SK-N-MC (cell line): ENCODE results near the gene KDM1B.

ENCODE experiments used
- EZH2 ChIP-seq: fragments of 200-600 bp; sonication (generic); IDR thresholded peaks from one replicate; pipeline ENCODE4 v1.6.1; 2017; ENCODE audit warnings: antibody characterized with exemption
- FOXP2 ChIP-seq: optimal IDR thresholded peaks from 2 replicates; pipeline ENCODE3; 2011; ENCODE audit warnings: mild to moderate bottlenecking, moderate library complexity; ENCODE audit not compliant: insufficient read depth; ENCODE audit errors: extremely low read length, control extremely low read depth
- POLR2AphosphoS5 ChIP-seq: IDR thresholded peaks from 2 replicates; pipeline ENCODE4 v1.6.1; 2012; ENCODE audit warnings: mild to moderate bottlenecking, low read depth, low read length, borderline replicate concordance

DNA sequence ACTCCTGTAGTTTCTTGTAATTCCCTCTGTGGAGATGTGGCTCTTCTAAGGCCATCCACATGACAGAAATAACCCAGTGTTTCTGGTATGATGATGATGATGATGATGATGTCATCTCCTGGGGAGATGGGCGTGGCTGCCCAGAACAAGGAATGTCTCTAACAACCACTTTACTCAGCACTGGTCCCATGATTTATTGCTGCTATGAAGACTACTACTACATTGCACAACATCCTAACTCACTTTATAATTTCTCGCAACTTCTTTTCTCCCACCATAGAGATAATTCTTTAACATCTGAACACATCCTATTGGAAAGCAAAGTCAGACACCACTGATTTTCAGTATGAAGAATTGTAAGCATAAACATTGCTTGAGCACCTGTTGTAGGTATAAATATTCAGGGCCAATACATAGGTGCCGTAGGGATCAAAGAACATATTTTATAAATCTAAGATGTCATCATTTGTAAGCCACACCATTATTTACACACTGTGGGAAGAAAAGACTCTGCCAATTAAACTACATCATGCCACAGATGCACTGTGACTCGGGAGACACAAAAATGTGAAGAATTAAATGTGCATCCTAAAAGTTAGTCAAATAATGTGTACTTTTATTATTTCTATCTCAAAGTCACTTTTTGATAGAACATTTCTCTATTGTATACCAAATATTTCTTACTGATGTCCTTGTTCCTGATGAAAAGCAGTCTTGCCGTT lies 6.8 kb upstream of the KDM1B start:
- TF ChIP-seq FOXP2 (no peak), EZH2 (no peak), POLR2AphosphoS5 (no peak)
